Naive B cell (primary cell): ENCODE measurements around the gene TMEM233. TPM values are rescaled to one million over a fixed set of nuclear protein-coding genes. Genes with fewer than 3 reads are reported as not detected.
A peak's percentile ranks its signal among the peaks of the same experiment; 100 is the strongest.
"Not testable (repeated sequence)": the region's sequence is repeated elsewhere in the genome, so short reads cannot be mapped to it uniquely, and the experiment has no call there.

ENCODE experiments used
- ATAC-seq, 2 donors: fragments of 150-1000 bp; cut with Tn5 transposase; 2 replicates each; pipeline ENCODE4 v1.10.0; 2021; ENCODE audit warnings: low read depth in 2 of 2, mild to moderate bottlenecking in 2 of 2, moderate library complexity in 2 of 2
- DNase-seq: peaks from one replicate; pipeline ENCODE4 v3.0.0; 2022
- H3K27ac Mint-ChIP-seq, 6 donors: one replicate each; pipeline ENCODE4 v1.8.0; 2020 to 2022; ENCODE audit warnings: mild to moderate bottlenecking in 6 of 6, mixed read lengths in 6 of 6, moderate library complexity in 5 of 6, inconsistent platforms in 2 of 6
- H3K27me3 Mint-ChIP-seq, 3 donors: one replicate each; pipeline ENCODE4 v1.8.0; 2021 to 2022; ENCODE audit warnings: mixed read lengths in 3 of 3, mild to moderate bottlenecking in 1 of 3
- H3K36me3 Mint-ChIP-seq, 2 donors: one replicate each; pipeline ENCODE4 v1.8.0; 2020 to 2022; ENCODE audit warnings: mixed read lengths in 2 of 2, inconsistent platforms in 1 of 2, mild to moderate bottlenecking in 1 of 2
- H3K4me1 Mint-ChIP-seq, 3 donors: one replicate each; pipeline ENCODE4 v1.8.0; 2020 to 2022; ENCODE audit warnings: mixed read lengths in 3 of 3, inconsistent platforms in 1 of 3, mild to moderate bottlenecking in 1 of 3, moderate library complexity in 1 of 3
- H3K4me3 Mint-ChIP-seq, 8 donors: one replicate each; pipeline ENCODE4 v1.8.0; 2020 to 2022; ENCODE audit warnings: mild to moderate bottlenecking in 8 of 8, mixed read lengths in 8 of 8, moderate library complexity in 8 of 8, inconsistent platforms in 2 of 8
- H3K9me3 Mint-ChIP-seq, 7 donors: one replicate each; pipeline ENCODE4 v1.8.0; 2020 to 2022; ENCODE audit warnings: mixed read lengths in 7 of 7, mild to moderate bottlenecking in 5 of 7, inconsistent platforms in 2 of 7, moderate library complexity in 1 of 7
- polyA plus RNA-seq, 6 donors: library from polyadenylated mRNA; unstranded; fragments of 300-500 nt; fragmentation: Illumina TruSeq; gene quantifications; one replicate each; pipeline ENCODE4 v1.2.3, GENCODE V29; 2021; ENCODE audit warnings: low read depth in 6 of 6

The TMEM233 gene
- polyA plus RNA-seq, 6 donors from 2014 or later: 0.46 TPM; not detected in 5

DNA sequence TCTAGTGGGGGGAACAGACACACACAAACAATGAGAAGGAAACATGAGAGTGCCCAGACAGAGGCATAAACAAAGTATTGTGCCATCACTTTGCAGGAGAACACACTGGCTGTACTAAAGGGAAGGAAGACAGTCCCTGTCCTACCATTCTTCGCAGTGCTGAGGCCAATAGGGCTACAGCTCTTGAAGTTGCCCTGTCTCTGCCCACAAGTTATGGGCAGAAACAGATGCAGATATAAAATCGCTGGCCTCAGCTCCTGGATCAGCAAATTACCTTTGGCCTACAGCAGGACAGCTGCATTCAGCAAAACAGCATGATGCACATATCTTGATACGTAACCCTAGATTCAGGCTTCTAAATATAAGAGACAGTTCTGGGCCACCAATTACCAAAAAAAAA lies 51.4 kb downstream of the TMEM233 start:
- ATAC-seq: no peak
- Mint-ChIP-seq H3K4me1 (no peaks in the 10 kb centered on the region), H3K27me3 (peaks cover 11 to 46% (median 11%) of the 10 kb centered on the region in 3 donors), H3K36me3 (no peaks in the 10 kb centered on the region), H3K9me3 (peaks cover 0 to 6% (median 0%) of the 10 kb centered on the region in 7 donors), H3K4me3 (no peak overlapping the region), H3K27ac (no peak overlapping the region)
- no peak for DNase-seq

DNA sequence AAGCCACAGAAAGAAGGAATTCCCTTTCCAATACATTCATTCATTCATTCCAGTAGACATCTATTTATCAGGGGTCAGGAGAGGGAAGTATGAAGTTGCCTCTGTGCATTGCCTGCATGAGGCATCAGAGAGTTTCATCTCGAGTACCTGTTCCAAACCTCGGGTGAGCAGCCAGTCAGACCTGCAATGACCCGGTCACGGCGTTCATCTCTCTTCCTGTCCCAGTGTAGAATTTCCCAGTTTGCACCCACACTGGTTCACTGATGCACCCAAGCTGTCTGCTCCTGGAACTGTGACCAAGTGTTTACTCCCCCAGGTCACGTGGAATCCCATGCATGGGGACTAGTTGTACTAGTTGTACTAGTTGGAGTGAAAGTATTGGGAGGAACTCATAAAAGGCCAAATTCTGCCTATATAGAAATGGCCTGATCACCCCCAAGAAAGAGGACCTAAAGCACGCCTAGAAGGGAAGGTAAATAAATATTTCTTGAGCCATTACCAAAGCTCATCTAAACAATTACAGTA lies 52.0 kb downstream of the TMEM233 start:
- DNase-seq (no peak), ATAC-seq (no peak)
- Mint-ChIP-seq H3K27me3 (peaks cover 11 to 42% (median 11%) of the 10 kb centered on the region in 3 donors), H3K4me3 (no peak overlapping the region), H3K27ac (no peak overlapping the region), H3K4me1 (no peaks in the 10 kb centered on the region), H3K9me3 (peaks cover 0 to 6% (median 0%) of the 10 kb centered on the region in 7 donors), H3K36me3 (no peaks in the 10 kb centered on the region)

DNA sequence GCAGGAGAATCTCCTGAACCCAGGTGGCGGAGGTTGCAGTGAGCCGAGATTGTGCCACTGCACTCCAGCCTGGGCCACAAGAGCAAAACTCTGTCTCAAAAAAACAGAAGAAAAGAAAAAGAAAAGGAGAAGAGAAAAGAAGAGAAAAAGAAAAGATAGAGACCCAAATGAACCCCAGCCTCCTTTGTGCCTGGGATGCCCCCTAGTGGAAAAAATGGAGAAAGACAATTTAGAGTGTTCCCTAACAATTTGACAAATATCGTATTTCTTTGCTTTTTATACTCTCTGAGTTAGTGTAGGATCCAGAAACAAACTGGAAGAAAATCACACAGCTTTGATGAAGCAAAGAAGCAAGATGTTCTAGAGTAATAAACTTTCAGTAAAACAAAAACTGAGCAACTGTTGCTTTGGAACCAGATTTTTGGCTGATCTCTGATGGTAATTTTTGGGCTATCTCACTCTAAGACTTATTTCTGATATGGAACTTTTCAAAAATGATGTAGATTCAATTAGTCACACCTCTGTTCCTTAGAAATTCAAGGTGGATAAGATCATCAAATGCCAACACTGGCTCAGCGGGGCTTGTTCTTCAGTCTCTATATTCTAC lies 55.7 kb downstream of the TMEM233 start:
- Mint-ChIP-seq H3K27me3 (peaks cover 8 to 21% (median 11%) of the 10 kb centered on the region in 3 donors), H3K27ac (no peak overlapping the region), H3K4me1 (no peaks in the 10 kb centered on the region), H3K9me3 (peaks cover 0 to 35% (median 21%) of the 10 kb centered on the region in 7 donors), H3K4me3 (no peak overlapping the region), H3K36me3 (peaks cover 0 to 4% of the 10 kb centered on the region in 2 donors)
- ATAC-seq (no peak), DNase-seq (no peak)

DNA sequence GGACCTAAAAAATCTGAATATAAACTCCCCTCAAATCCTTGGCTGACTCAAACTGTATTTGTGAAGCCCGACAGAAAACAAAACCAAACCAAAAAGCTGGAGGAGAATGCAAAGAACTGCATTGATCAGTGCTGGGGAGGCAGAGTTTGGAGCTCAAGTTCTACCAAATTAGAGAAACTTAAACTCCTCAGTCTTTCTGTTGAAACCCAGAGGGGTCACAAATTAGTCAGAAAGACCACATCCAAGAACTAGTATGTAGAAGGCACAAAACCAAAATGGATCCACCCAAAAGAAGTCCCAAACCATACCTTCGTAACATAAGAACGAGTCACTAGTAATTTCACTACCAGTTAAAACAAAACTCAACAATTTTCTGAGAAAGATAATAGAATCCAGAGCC lies 59.1 kb downstream of the TMEM233 start:
- H3K9me3 Mint-ChIP-seq: peaks cover 0 to 33% (median 26%) of the 10 kb centered on the region in 7 donors
- peak overlapping the region in 1 of 8 donors; percentile 63 for H3K4me3 Mint-ChIP-seq
- peaks cover 0 to 4% of the 10 kb centered on the region in 2 donors for H3K36me3 Mint-ChIP-seq
- no peak for DNase-seq
- H3K27me3 Mint-ChIP-seq: peaks cover 8 to 14% (median 9%) of the 10 kb centered on the region in 3 donors
- ATAC-seq: no peak
- H3K4me1 Mint-ChIP-seq: no peaks in the 10 kb centered on the region
- no peak overlapping the region for H3K27ac Mint-ChIP-seq

DNA sequence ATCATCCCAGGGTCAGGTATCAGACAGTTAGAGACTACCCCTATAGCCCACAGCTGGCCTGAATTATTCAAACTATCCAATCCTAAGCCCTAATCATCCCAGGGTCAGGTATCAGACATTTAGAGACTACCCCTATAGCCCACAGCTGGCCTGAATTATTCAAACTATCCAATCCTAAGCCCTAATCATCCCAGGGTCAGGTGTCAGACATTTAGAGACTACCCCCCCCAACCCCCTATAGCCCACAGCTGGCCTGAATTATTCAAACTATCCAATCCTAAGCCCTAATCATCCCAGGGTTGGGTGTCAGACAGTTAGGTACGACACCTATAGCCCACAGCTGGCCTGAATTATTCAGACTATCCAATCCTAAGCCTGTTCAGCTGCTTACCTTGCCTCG lies 63.4 kb downstream of the TMEM233 start:
- not testable (repeated sequence) for H3K27ac Mint-ChIP-seq, H3K4me1 Mint-ChIP-seq, ATAC-seq, H3K4me3 Mint-ChIP-seq, DNase-seq, H3K36me3 Mint-ChIP-seq
- Mint-ChIP-seq H3K9me3 (peaks cover 0 to 26% (median 22%) of the 10 kb centered on the region in 7 donors), H3K27me3 (peaks cover 6 to 10% (median 8%) of the 10 kb centered on the region in 3 donors)

DNA sequence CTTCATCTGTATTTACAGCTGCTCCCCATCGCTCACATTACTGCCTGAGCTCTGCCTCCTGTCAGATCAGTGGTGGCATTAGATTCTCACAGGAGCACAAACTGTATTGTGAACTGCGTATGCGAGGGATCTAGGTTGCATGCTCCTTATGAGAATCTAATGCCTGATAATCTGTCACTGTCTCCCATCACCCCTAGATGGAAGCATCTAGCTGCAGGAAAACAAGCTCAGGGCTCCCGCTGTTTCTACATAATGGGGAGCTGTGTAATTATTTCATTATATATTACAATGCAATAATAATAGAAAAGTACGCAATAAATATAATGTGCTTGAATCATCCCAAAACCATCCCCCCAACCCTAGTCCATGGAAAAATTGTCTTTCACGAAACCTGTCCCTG lies 64.6 kb downstream of the TMEM233 start:
- not testable (repeated sequence) for H3K4me3 Mint-ChIP-seq, H3K36me3 Mint-ChIP-seq, ATAC-seq, DNase-seq, H3K4me1 Mint-ChIP-seq
- Mint-ChIP-seq H3K27ac (peak overlapping the region in 1 of 6 donors; percentile 33), H3K9me3 (peaks cover 0 to 16% (median 14%) of the 10 kb centered on the region in 7 donors), H3K27me3 (peaks cover 6 to 16% (median 8%) of the 10 kb centered on the region in 3 donors)

DNA sequence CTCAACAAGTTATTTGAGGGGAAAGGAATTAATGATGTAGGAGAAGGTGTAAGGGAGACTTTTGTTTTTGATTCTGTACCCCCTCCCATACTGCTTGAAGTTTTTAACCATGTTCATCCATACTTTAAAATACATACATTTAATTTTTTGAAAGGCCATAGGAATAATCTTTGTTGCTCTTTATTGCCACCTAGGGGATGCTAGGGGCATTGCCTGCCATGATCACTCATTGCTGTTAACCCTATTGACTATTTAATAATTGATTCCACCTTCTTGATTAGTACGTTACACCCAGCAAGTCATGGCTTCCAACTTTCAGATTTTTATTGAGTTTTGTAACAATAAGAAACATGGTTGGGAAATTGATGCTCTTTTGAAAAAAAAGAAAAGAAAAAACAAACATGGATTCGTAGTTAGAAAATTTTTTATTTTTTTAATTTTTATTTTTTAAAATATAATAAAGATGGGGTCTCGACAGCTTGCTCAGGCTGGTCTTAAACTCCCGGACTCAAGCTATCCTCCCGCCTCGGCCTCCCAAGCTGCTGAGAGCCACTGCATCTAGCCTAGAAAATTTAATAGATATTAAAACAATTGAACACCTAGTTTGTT lies 65.8 kb downstream of the TMEM233 start:
- H3K4me1 Mint-ChIP-seq: peaks cover 0 to 4% (median 0%) of the 10 kb centered on the region in 3 donors
- no peaks in the 10 kb centered on the region for H3K36me3 Mint-ChIP-seq
- no peak overlapping the region for H3K27ac Mint-ChIP-seq

DNA sequence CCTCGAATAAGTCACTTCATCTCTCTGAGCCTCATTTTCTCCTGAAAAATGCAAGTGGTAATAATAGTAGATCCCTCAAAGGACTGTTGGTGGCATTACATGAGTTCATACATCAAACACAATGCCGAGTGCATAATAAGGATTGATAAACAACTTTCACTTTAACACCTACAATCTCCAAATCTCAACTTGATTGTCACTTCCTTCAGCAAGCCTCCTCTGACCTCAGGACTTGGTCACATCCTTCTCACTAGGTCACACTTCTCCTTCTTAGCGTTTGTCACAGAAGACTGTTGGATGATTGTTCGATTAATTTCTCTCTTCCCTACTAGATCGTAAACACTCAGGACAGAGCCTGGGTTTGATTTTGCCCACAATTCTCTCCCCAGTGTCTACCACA lies 66.5 kb downstream of the TMEM233 start:
- ATAC-seq: no peak
- H3K4me1 Mint-ChIP-seq: peaks cover 0 to 4% (median 0%) of the 10 kb centered on the region in 3 donors
- H3K4me3 Mint-ChIP-seq: no peak overlapping the region
- no peak for DNase-seq
- no peaks in the 10 kb centered on the region for H3K36me3 Mint-ChIP-seq
- H3K27ac Mint-ChIP-seq: no peak overlapping the region
- H3K27me3 Mint-ChIP-seq: peaks cover 6 to 16% (median 8%) of the 10 kb centered on the region in 3 donors
- peaks cover 0 to 4% (median 0%) of the 10 kb centered on the region in 7 donors for H3K9me3 Mint-ChIP-seq

More for the DNA sequence above, 65.8 kb downstream of the TMEM233 start:
- ATAC-seq (peak in 1 of 2 donors; percentile 53), DNase-seq (peak; percentile 34)
- H3K27me3 Mint-ChIP-seq: peaks cover 6 to 16% (median 8%) of the 10 kb centered on the region in 3 donors
- H3K9me3 Mint-ChIP-seq: peaks cover 0 to 6% (median 2%) of the 10 kb centered on the region in 7 donors
- H3K4me3 Mint-ChIP-seq: no peak overlapping the region

DNA sequence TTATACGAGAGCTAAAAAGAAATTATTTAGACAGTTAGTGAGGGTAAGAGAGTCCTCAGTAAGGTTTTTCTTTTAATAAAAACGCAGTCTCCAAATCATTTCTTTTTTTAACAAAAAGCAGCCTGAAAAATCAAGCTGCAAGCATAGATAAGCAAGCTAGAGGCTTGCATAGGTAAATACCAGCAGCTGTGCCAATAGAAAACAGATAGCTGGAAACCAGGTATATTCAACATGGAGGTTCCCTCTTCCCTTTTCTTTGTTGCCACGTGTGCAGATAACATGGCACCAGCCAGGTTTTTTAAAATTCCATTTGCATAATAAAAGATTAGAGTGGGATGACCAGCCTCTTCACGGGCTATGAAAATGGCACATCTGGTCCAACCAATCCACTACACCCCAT lies 68.3 kb downstream of the TMEM233 start:
- H3K9me3 Mint-ChIP-seq: peaks cover 0 to 2% (median 0%) of the 10 kb centered on the region in 7 donors
- no peak overlapping the region for H3K4me3 Mint-ChIP-seq
- peaks cover 10 to 14% (median 12%) of the 10 kb centered on the region in 3 donors for H3K4me1 Mint-ChIP-seq
- DNase-seq (no peak), ATAC-seq (no peak)
- peak overlapping the region in 1 of 6 donors; percentile 47 for H3K27ac Mint-ChIP-seq
- peaks cover 6 to 16% (median 8%) of the 10 kb centered on the region in 3 donors for H3K27me3 Mint-ChIP-seq
- no peaks in the 10 kb centered on the region for H3K36me3 Mint-ChIP-seq

DNA sequence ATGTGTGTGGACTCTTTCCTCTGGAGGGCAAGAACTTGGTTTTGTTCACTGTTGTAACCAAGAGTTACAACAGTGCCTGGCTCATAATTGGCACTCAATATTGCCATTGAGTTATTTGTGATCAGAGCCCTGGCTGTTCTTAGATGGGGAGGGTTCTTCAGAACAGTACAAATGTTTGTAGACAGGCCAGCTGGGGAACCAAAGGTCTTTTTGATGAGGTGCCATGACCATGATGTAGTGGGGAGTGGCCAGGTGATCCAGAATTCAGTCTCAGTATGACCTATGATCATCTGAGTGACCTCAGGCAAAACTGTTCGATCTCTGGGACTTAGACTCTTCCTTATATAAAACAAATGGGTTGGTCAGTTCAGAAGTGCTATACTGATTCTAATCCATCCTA lies 71.1 kb downstream of the TMEM233 start:
- DNase-seq: no peak
- Mint-ChIP-seq H3K9me3 (no peaks in the 10 kb centered on the region), H3K4me1 (peaks cover 18 to 35% (median 19%) of the 10 kb centered on the region in 3 donors), H3K27me3 (peaks cover 6 to 16% (median 8%) of the 10 kb centered on the region in 3 donors), H3K36me3 (no peaks in the 10 kb centered on the region), H3K27ac (no peak overlapping the region), H3K4me3 (no peak overlapping the region)
- ATAC-seq: no peak

DNA sequence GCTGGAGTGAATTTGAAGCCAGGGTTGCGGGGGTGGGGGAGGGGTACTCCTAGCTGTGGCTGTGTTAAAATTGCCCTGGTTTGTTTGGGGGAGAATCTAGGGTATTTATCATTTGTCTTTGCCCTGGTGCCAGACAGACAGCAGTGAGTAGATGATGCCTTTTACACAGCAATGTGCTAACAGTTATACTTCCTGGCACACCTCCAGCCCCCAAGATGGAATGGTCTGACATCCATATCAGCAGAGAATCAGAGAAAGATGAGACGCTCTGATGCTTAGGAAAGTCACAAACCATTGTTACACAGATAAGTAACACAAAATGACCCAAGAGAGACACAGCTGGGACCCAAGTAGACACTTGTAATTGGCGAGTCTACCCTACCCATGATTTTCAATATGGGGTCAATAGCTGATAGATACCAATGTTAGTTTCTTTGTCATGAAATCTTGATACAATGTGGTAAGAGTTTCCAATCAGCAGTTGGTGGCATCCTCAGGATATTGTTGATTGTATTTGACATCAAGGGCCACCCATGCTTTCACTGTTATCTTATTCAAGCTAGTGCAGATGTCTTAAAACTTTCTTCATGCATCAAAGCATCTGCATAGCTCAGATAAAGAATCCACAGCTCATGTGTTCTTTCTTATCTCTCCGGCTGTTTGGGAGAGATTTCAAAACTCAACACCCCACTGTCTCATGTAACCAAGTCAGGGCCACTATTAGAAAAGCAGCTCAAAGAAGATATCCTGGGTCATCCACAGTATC lies 71.8 kb downstream of the TMEM233 start:
- Mint-ChIP-seq H3K4me3 (peak overlapping the region in 2 of 8 donors; percentile 65 to 97), H3K27ac (peak overlapping the region in 1 of 6 donors; percentile 69), H3K27me3 (peaks cover 0 to 9% (median 1%) of the 10 kb centered on the region in 3 donors), H3K4me1 (peaks cover 19 to 42% (median 25%) of the 10 kb centered on the region in 3 donors), H3K9me3 (no peaks in the 10 kb centered on the region), H3K36me3 (no peaks in the 10 kb centered on the region)
- DNase-seq (no peak), ATAC-seq (no peak)

DNA sequence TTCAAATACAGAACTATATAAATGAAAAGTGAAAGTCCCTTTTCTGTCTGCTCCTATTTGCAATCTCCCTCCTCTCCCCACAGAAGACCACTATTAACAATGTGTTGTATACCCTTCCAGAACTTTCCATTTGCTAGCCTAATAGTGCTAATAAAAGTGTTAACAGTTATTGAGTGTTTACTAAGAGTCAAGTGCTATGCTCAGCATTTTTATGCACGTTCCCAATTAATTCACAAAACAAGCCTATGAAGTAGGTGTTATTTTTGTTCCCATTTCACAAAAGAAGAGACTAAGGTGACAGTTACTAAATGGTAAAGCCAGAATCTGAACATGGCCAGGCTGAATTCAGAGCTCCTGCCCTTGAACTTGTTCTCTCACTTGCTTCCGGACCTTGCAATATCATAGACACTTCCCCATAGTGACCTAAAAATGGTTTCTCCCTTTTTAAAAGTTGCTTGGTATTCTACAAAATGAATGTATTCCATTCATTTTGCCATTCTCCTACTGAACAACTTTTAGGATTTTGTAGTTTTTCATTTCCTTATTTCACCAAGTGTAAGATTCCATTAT lies 72.7 kb downstream of the TMEM233 start:
- Mint-ChIP-seq H3K4me1 (peaks cover 27 to 47% (median 35%) of the 10 kb centered on the region in 3 donors), H3K9me3 (no peaks in the 10 kb centered on the region), H3K27me3 (peaks cover 0 to 7% (median 0%) of the 10 kb centered on the region in 3 donors), H3K27ac (peak overlapping the region in 4 of 6 donors; percentile 50 to 88 (median 78)), H3K36me3 (peaks cover 0 to 3% of the 10 kb centered on the region in 2 donors), H3K4me3 (peak overlapping the region; percentile 82 to 97 (median 90))
- DNase-seq (no peak), ATAC-seq (no peak)
